Measurements from ENCODE around the gene CHMP6.
A peak's percentile ranks its signal among the peaks of the same experiment; 100 is the strongest.

Gene CHMP6

GRCh38 chr17:80991645-80992076 lies at the start of gene CHMP6:
Gene CHMP6 (plus strand): TSS chr17:80991841. CDS start chr17:80991919, 78 bp downstream.
- H3K9ac ChIP-seq (ENCODE audit: low read length) = peak within 1 kb of the TSS; percentile 79
- H3K27me3 ChIP-seq (ENCODE audit: control insufficient read depth, insufficient read depth, low read length) = peaks cover 25% of the 10 kb centered on the region
- H3K4me3 ChIP-seq (ENCODE audit: low read depth, low read length) = peak within 1 kb of the TSS; percentile 78
- H3K9me3 ChIP-seq (ENCODE audit: control insufficient read depth, insufficient read depth, low read depth, low read length) = no peaks in the 10 kb centered on the region
- peaks cover 17% of the 10 kb centered on the region for H3K4me1 ChIP-seq (ENCODE audit: control insufficient read depth, insufficient read depth, low read length)
- no peak within 1 kb of the TSS for H3K27ac ChIP-seq (ENCODE audit: low read depth, low read length)
- peaks cover 14% of the 10 kb centered on the region for H3K36me3 ChIP-seq (ENCODE audit: control insufficient read depth, insufficient read depth, low read length)

GRCh38 chr17:80942423-80943345 lies 49.0 kb upstream of the CHMP6 start:
- Histone ChIP-seq H3K4me3 (ENCODE audit: low read depth, low read length) (no peak overlapping the region), H3K36me3 (ENCODE audit: control insufficient read depth, insufficient read depth, low read length) (peaks cover 24% of the 10 kb centered on the region), H3K27ac (ENCODE audit: low read depth, low read length) (no peak overlapping the region), H3K4me1 (ENCODE audit: control insufficient read depth, insufficient read depth, low read length) (no peaks in the 10 kb centered on the region), H3K9me3 (ENCODE audit: control insufficient read depth, insufficient read depth, low read depth, low read length) (no peaks in the 10 kb centered on the region), H3K9ac (ENCODE audit: low read length) (no peak overlapping the region), H3K27me3 (ENCODE audit: control insufficient read depth, insufficient read depth, low read length) (no peaks in the 10 kb centered on the region)

GRCh38 chr17:80943346-80944145 lies 48.1 kb upstream of the CHMP6 start:
- Histone ChIP-seq H3K9ac (ENCODE audit: low read length) (no peak overlapping the region), H3K4me3 (ENCODE audit: low read depth, low read length) (no peak overlapping the region), H3K27ac (ENCODE audit: low read depth, low read length) (no peak overlapping the region), H3K4me1 (ENCODE audit: control insufficient read depth, insufficient read depth, low read length) (no peaks in the 10 kb centered on the region), H3K27me3 (ENCODE audit: control insufficient read depth, insufficient read depth, low read length) (no peaks in the 10 kb centered on the region), H3K36me3 (ENCODE audit: control insufficient read depth, insufficient read depth, low read length) (peaks cover 25% of the 10 kb centered on the region), H3K9me3 (ENCODE audit: control insufficient read depth, insufficient read depth, low read depth, low read length) (no peaks in the 10 kb centered on the region)

GRCh38 chr17:80944326-80944725 lies 47.3 kb upstream of the CHMP6 start:
- H3K27ac ChIP-seq (ENCODE audit: low read depth, low read length) = no peak overlapping the region
- no peak overlapping the region for H3K9ac ChIP-seq (ENCODE audit: low read length)
- no peaks in the 10 kb centered on the region for H3K9me3 ChIP-seq (ENCODE audit: control insufficient read depth, insufficient read depth, low read depth, low read length)
- no peaks in the 10 kb centered on the region for H3K4me1 ChIP-seq (ENCODE audit: control insufficient read depth, insufficient read depth, low read length)
- H3K4me3 ChIP-seq (ENCODE audit: low read depth, low read length) = no peak overlapping the region
- H3K27me3 ChIP-seq (ENCODE audit: control insufficient read depth, insufficient read depth, low read length) = no peaks in the 10 kb centered on the region
- peaks cover 25% of the 10 kb centered on the region for H3K36me3 ChIP-seq (ENCODE audit: control insufficient read depth, insufficient read depth, low read length)

GRCh38 chr17:80945736-80946135 lies 45.9 kb upstream of the CHMP6 start:
- no peaks in the 10 kb centered on the region for H3K4me1 ChIP-seq (ENCODE audit: control insufficient read depth, insufficient read depth, low read length)
- no peak overlapping the region for H3K9ac ChIP-seq (ENCODE audit: low read length)
- no peak overlapping the region for H3K27ac ChIP-seq (ENCODE audit: low read depth, low read length)
- H3K9me3 ChIP-seq (ENCODE audit: control insufficient read depth, insufficient read depth, low read depth, low read length) = no peaks in the 10 kb centered on the region
- H3K4me3 ChIP-seq (ENCODE audit: low read depth, low read length) = no peak overlapping the region
- H3K36me3 ChIP-seq (ENCODE audit: control insufficient read depth, insufficient read depth, low read length) = peaks cover 27% of the 10 kb centered on the region
- no peaks in the 10 kb centered on the region for H3K27me3 ChIP-seq (ENCODE audit: control insufficient read depth, insufficient read depth, low read length)

- Histone ChIP-seq H3K27ac (ENCODE audit: low read depth, low read length) (no peak overlapping the region), H3K36me3 (ENCODE audit: control insufficient read depth, insufficient read depth, low read length) (peaks cover 30% of the 10 kb centered on the region)
Measured at GRCh38 chr17:80946449-80946848, 45.2 kb upstream of the CHMP6 start.

GRCh38 chr17:80947200-80947940 lies 44.3 kb upstream of the CHMP6 start:
- H3K9me3 ChIP-seq (ENCODE audit: control insufficient read depth, insufficient read depth, low read depth, low read length) = no peaks in the 10 kb centered on the region
- no peaks in the 10 kb centered on the region for H3K27me3 ChIP-seq (ENCODE audit: control insufficient read depth, insufficient read depth, low read length)
- no peak overlapping the region for H3K4me3 ChIP-seq (ENCODE audit: low read depth, low read length)
- H3K36me3 ChIP-seq (ENCODE audit: control insufficient read depth, insufficient read depth, low read length) = peaks cover 36% of the 10 kb centered on the region
- H3K9ac ChIP-seq (ENCODE audit: low read length) = no peak overlapping the region
- H3K27ac ChIP-seq (ENCODE audit: low read depth, low read length) = no peak overlapping the region
- no peaks in the 10 kb centered on the region for H3K4me1 ChIP-seq (ENCODE audit: control insufficient read depth, insufficient read depth, low read length)

More at GRCh38 chr17:80946449-80946848, 45.2 kb upstream of the CHMP6 start:
- Histone ChIP-seq H3K4me3 (ENCODE audit: low read depth, low read length) (no peak overlapping the region), H3K27me3 (ENCODE audit: control insufficient read depth, insufficient read depth, low read length) (no peaks in the 10 kb centered on the region), H3K9me3 (ENCODE audit: control insufficient read depth, insufficient read depth, low read depth, low read length) (no peaks in the 10 kb centered on the region), H3K9ac (ENCODE audit: low read length) (no peak overlapping the region), H3K4me1 (ENCODE audit: control insufficient read depth, insufficient read depth, low read length) (no peaks in the 10 kb centered on the region)

- Histone ChIP-seq H3K27ac (ENCODE audit: low read depth, low read length) (no peak overlapping the region), H3K9ac (ENCODE audit: low read length) (peak overlapping the region; percentile 19), H3K4me1 (ENCODE audit: control insufficient read depth, insufficient read depth, low read length) (no peaks in the 10 kb centered on the region), H3K36me3 (ENCODE audit: control insufficient read depth, insufficient read depth, low read length) (peaks cover 36% of the 10 kb centered on the region), H3K4me3 (ENCODE audit: low read depth, low read length) (no peak overlapping the region), H3K27me3 (ENCODE audit: control insufficient read depth, insufficient read depth, low read length) (no peaks in the 10 kb centered on the region), H3K9me3 (ENCODE audit: control insufficient read depth, insufficient read depth, low read depth, low read length) (no peaks in the 10 kb centered on the region)
Measured at GRCh38 chr17:80948019-80948975, 43.3 kb upstream of the CHMP6 start.

- no peaks in the 10 kb centered on the region for H3K9me3 ChIP-seq (ENCODE audit: control insufficient read depth, insufficient read depth, low read depth, low read length)
- no peaks in the 10 kb centered on the region for H3K27me3 ChIP-seq (ENCODE audit: control insufficient read depth, insufficient read depth, low read length)
- peaks cover 36% of the 10 kb centered on the region for H3K36me3 ChIP-seq (ENCODE audit: control insufficient read depth, insufficient read depth, low read length)
- H3K4me3 ChIP-seq (ENCODE audit: low read depth, low read length) = no peak overlapping the region
- H3K9ac ChIP-seq (ENCODE audit: low read length) = no peak overlapping the region
- no peaks in the 10 kb centered on the region for H3K4me1 ChIP-seq (ENCODE audit: control insufficient read depth, insufficient read depth, low read length)
- no peak overlapping the region for H3K27ac ChIP-seq (ENCODE audit: low read depth, low read length)
Measured at GRCh38 chr17:80948976-80949450, 42.6 kb upstream of the CHMP6 start.

All from HUES6 (cell line).